ENCODE results near the gene RELN. TPM values are rescaled to one million over a fixed set of nuclear protein-coding genes. Genes with fewer than 3 reads are reported as not detected.

The RELN gene
- total RNA-seq, 4 donors from 2014 or later: 0.02 to 0.73 (median 0.39) TPM; not detected in 1

- Histone ChIP-seq H3K9me3 (no peaks in the 10 kb centered on the region), H3K4me3 (no peak overlapping the region), H3K27ac (no peak overlapping the region), H3K36me3 (no peaks in the 10 kb centered on the region), H3K4me1 (no peaks in the 10 kb centered on the region), H3K27me3 (no peaks in the 10 kb centered on the region)
- DNase-seq (no peak), ATAC-seq (no peak)
- intact Hi-C loops (cut with DNase I; ENCODE audit: low total_unique reads) (no loop called here), in situ Hi-C loops (cut with MboI; ENCODE audit: low sequenced_read_pairs in 4 of 4) (no loop called here)
- TF ChIP-seq POLR2A (IDR thresholded peaks at IDR 0.05) (no peak), CTCF (IDR thresholded peaks at IDR 0.05 in 4 of 5, conservative IDR thresholded peaks at IDR 0.05 in 1 of 5) (no peak)
These were observed 328.7 kb downstream of the RELN start for GRCh38 chr7:103660455-103661371.

- Histone ChIP-seq H3K27ac (no peak overlapping the region), H3K4me3 (no peak overlapping the region), H3K36me3 (no peaks in the 10 kb centered on the region), H3K4me1 (no peaks in the 10 kb centered on the region), H3K9me3 (no peaks in the 10 kb centered on the region), H3K27me3 (no peaks in the 10 kb centered on the region)
- TF ChIP-seq CTCF (IDR thresholded peaks at IDR 0.05 in 4 of 5, conservative IDR thresholded peaks at IDR 0.05 in 1 of 5) (no peak), POLR2A (IDR thresholded peaks at IDR 0.05) (no peak)
- intact Hi-C loops (cut with DNase I; ENCODE audit: low total_unique reads) (no loop called here), in situ Hi-C loops (cut with MboI; ENCODE audit: low sequenced_read_pairs in 4 of 4) (no loop called here)
- ATAC-seq: no peak
- no peak for DNase-seq
These were observed 331.1 kb downstream of the RELN start for GRCh38 chr7:103658055-103659005.

GRCh38 chr7:103657474-103657894, 332.0 kb downstream of the RELN start:
- Histone ChIP-seq H3K27ac (no peak overlapping the region), H3K27me3 (no peaks in the 10 kb centered on the region), H3K4me1 (no peaks in the 10 kb centered on the region), H3K4me3 (no peak overlapping the region), H3K36me3 (no peaks in the 10 kb centered on the region), H3K9me3 (no peaks in the 10 kb centered on the region)
- TF ChIP-seq CTCF (IDR thresholded peaks at IDR 0.05 in 4 of 5, conservative IDR thresholded peaks at IDR 0.05 in 1 of 5) (no peak), POLR2A (IDR thresholded peaks at IDR 0.05) (no peak)
- no peak for DNase-seq
- in situ Hi-C loops (cut with MboI; ENCODE audit: low sequenced_read_pairs in 4 of 4) (no loop called here), intact Hi-C loops (cut with DNase I; ENCODE audit: low total_unique reads) (no loop called here)
- ATAC-seq: no peak

GRCh38 chr7:103656221-103656620, 333.2 kb downstream of the RELN start:
- H3K27ac ChIP-seq: no peak overlapping the region
- TF ChIP-seq CTCF (IDR thresholded peaks at IDR 0.05 in 4 of 5, conservative IDR thresholded peaks at IDR 0.05 in 1 of 5) (no peak), POLR2A (IDR thresholded peaks at IDR 0.05) (no peak)
- no peaks in the 10 kb centered on the region for H3K36me3 ChIP-seq
- in situ Hi-C loops (cut with MboI; ENCODE audit: low sequenced_read_pairs in 4 of 4) (no loop called here), intact Hi-C loops (cut with DNase I; ENCODE audit: low total_unique reads) (no loop called here)
- DNase-seq: no peak
- no peak overlapping the region for H3K4me3 ChIP-seq
- no peaks in the 10 kb centered on the region for H3K4me1 ChIP-seq
- no peaks in the 10 kb centered on the region for H3K9me3 ChIP-seq
- no peaks in the 10 kb centered on the region for H3K27me3 ChIP-seq
- ATAC-seq: no peak

All from gastrocnemius medialis (tissue), 4 donors.